ENCODE results near the gene PTPN9.
"Not testable (repeated sequence)": the region's sequence is repeated elsewhere in the genome, so short reads cannot be mapped to it uniquely, and the experiment has no call there.

The PTPN9 gene

GRCh38 chr15:75477094-75477493 lies 102.0 kb downstream of the PTPN9 start:
- H3K4me3 ChIP-seq (ENCODE audit: control insufficient read depth in 1 of 7, extremely low read depth in 1 of 7, insufficient read depth in 4 of 7, low read depth in 2 of 7, low read length in 6 of 7); H3K4me1 ChIP-seq (ENCODE audit: control extremely low read depth in 1 of 4, control insufficient read depth in 4 of 4, insufficient read depth in 4 of 4, low read length in 3 of 4); DNase-seq; H3K9me3 ChIP-seq (ENCODE audit: control extremely low read depth in 1 of 5, control insufficient read depth in 4 of 5, insufficient read depth in 2 of 5, low read depth in 1 of 5, low read length in 4 of 5); H3K27me3 ChIP-seq (replicated peaks in 2 of 5; ENCODE audit: control insufficient read depth in 4 of 5, insufficient read depth in 5 of 5, low read length in 4 of 5); CTCF ChIA-PET; H3K27ac ChIP-seq (ENCODE audit: insufficient read depth in 1 of 2, low read depth in 1 of 2, low read length in 2 of 2, poor library complexity in 1 of 2, severe bottlenecking in 2 of 2); POLR2A ChIA-PET: not testable (repeated sequence)
- H3K36me3 ChIP-seq (ENCODE audit: control insufficient read depth in 4 of 4, insufficient read depth in 4 of 4, low read length in 3 of 4), result peaks cover 7 to 40% (median 25%) of the 10 kb centered on the region in 4 experiments
- 100% methylated on average over 3 of the region's 5 CpGs for WGBS (ENCODE audit: insufficient coverage)

GRCh38 chr15:75468913-75469598 lies 110.1 kb downstream of the PTPN9 start:
- no peak for DNase-seq
- H3K4me3 ChIP-seq (ENCODE audit: control insufficient read depth in 1 of 7, extremely low read depth in 1 of 7, insufficient read depth in 4 of 7, low read depth in 2 of 7, low read length in 6 of 7), result no peak overlapping the region
- H3K36me3 ChIP-seq (ENCODE audit: control insufficient read depth in 4 of 4, insufficient read depth in 4 of 4, low read length in 3 of 4), result peaks cover 9 to 65% (median 48%) of the 10 kb centered on the region in 4 experiments
- 100% methylated on average over 2 of the region's 2 CpGs for WGBS (ENCODE audit: insufficient coverage)
- H3K27me3 ChIP-seq (replicated peaks in 2 of 5; ENCODE audit: control insufficient read depth in 4 of 5, insufficient read depth in 5 of 5, low read length in 4 of 5), result no peaks in the 10 kb centered on the region
- CTCF ChIA-PET, result no interaction called here
- H3K9me3 ChIP-seq (ENCODE audit: control extremely low read depth in 1 of 5, control insufficient read depth in 4 of 5, insufficient read depth in 2 of 5, low read depth in 1 of 5, low read length in 4 of 5), result no peaks in the 10 kb centered on the region
- no peak overlapping the region for H3K27ac ChIP-seq (ENCODE audit: insufficient read depth in 1 of 2, low read depth in 1 of 2, low read length in 2 of 2, poor library complexity in 1 of 2, severe bottlenecking in 2 of 2)
- POLR2A ChIA-PET, result no interaction called here
- peaks cover 0 to 4% (median 0%) of the 10 kb centered on the region in 4 experiments for H3K4me1 ChIP-seq (ENCODE audit: control extremely low read depth in 1 of 4, control insufficient read depth in 4 of 4, insufficient read depth in 4 of 4, low read length in 3 of 4)

- Histone ChIP-seq H3K27me3 (replicated peaks in 2 of 5; ENCODE audit: control insufficient read depth in 4 of 5, insufficient read depth in 5 of 5, low read length in 4 of 5) (no peaks in the 10 kb centered on the region), H3K4me1 (ENCODE audit: control extremely low read depth in 1 of 4, control insufficient read depth in 4 of 4, insufficient read depth in 4 of 4, low read length in 3 of 4) (peaks cover 0 to 16% (median 8%) of the 10 kb centered on the region in 4 experiments), H3K4me3 (ENCODE audit: control insufficient read depth in 1 of 7, extremely low read depth in 1 of 7, insufficient read depth in 4 of 7, low read depth in 2 of 7, low read length in 6 of 7) (no peak overlapping the region), H3K27ac (ENCODE audit: insufficient read depth in 1 of 2, low read depth in 1 of 2, low read length in 2 of 2, poor library complexity in 1 of 2, severe bottlenecking in 2 of 2) (no peak overlapping the region), H3K36me3 (ENCODE audit: control insufficient read depth in 4 of 4, insufficient read depth in 4 of 4, low read length in 3 of 4) (peaks cover 0 to 5% (median 0%) of the 10 kb centered on the region in 4 experiments), H3K9me3 (ENCODE audit: control extremely low read depth in 1 of 5, control insufficient read depth in 4 of 5, insufficient read depth in 2 of 5, low read depth in 1 of 5, low read length in 4 of 5) (no peaks in the 10 kb centered on the region)
- no peak for DNase-seq
- 100% methylated on average over 2 of the region's 4 CpGs for WGBS (ENCODE audit: insufficient coverage)
- ChIA-PET CTCF (interaction anchor here (1.4 kb wide), 1 partner anchor 10 kb away, joined by 3 read pairs; no protein-coding TSS in a partner anchor), POLR2A (no interaction called here)
Observed at GRCh38 chr15:75460646-75461045, 118.5 kb downstream of the PTPN9 start.

- POLR2A ChIA-PET, result interaction anchor here (0.6 kb wide), 2 partner anchors 13 to 41 kb away, joined by 5 read pairs; no protein-coding TSS in a partner anchor
- DNase-seq, result no peak
- CTCF ChIA-PET, result interaction anchor here (1.0 kb wide), 1 partner anchor 118 kb away, joined by 3 read pairs; no protein-coding TSS in a partner anchor
- Histone ChIP-seq H3K4me3 (ENCODE audit: control insufficient read depth in 1 of 7, extremely low read depth in 1 of 7, insufficient read depth in 4 of 7, low read depth in 2 of 7, low read length in 6 of 7) (no peak overlapping the region), H3K9me3 (ENCODE audit: control extremely low read depth in 1 of 5, control insufficient read depth in 4 of 5, insufficient read depth in 2 of 5, low read depth in 1 of 5, low read length in 4 of 5) (no peaks in the 10 kb centered on the region), H3K36me3 (ENCODE audit: control insufficient read depth in 4 of 4, insufficient read depth in 4 of 4, low read length in 3 of 4) (no peaks in the 10 kb centered on the region), H3K27ac (ENCODE audit: insufficient read depth in 1 of 2, low read depth in 1 of 2, low read length in 2 of 2, poor library complexity in 1 of 2, severe bottlenecking in 2 of 2) (no peak overlapping the region), H3K4me1 (ENCODE audit: control extremely low read depth in 1 of 4, control insufficient read depth in 4 of 4, insufficient read depth in 4 of 4, low read length in 3 of 4) (peaks cover 0 to 13% (median 8%) of the 10 kb centered on the region in 4 experiments), H3K27me3 (replicated peaks in 2 of 5; ENCODE audit: control insufficient read depth in 4 of 5, insufficient read depth in 5 of 5, low read length in 4 of 5) (no peaks in the 10 kb centered on the region)
- WGBS (ENCODE audit: insufficient coverage), result 94% methylated on average over 1 of the region's 1 CpG
Observed at GRCh38 chr15:75459581-75459980, 119.5 kb downstream of the PTPN9 start.

GRCh38 chr15:75456710-75457109 lies 122.4 kb downstream of the PTPN9 start:
- H3K4me3 ChIP-seq (ENCODE audit: control insufficient read depth in 1 of 7, extremely low read depth in 1 of 7, insufficient read depth in 4 of 7, low read depth in 2 of 7, low read length in 6 of 7), result peak overlapping the region in 2 of 7 experiments; percentile 92 to 96
- 72% methylated on average over 5 of the region's 6 CpGs for WGBS (ENCODE audit: insufficient coverage)
- H3K36me3 ChIP-seq (ENCODE audit: control insufficient read depth in 4 of 4, insufficient read depth in 4 of 4, low read length in 3 of 4), result no peaks in the 10 kb centered on the region
- peaks cover 0 to 30% (median 23%) of the 10 kb centered on the region in 4 experiments for H3K4me1 ChIP-seq (ENCODE audit: control extremely low read depth in 1 of 4, control insufficient read depth in 4 of 4, insufficient read depth in 4 of 4, low read length in 3 of 4)
- ChIA-PET POLR2A (no interaction called here), CTCF (interaction anchor here (1.1 to 2.2 kb wide), 2 partner anchors 35 to 40 kb away, joined by 3 to 4 read pairs; no protein-coding TSS in a partner anchor)
- no peak overlapping the region for H3K27ac ChIP-seq (ENCODE audit: insufficient read depth in 1 of 2, low read depth in 1 of 2, low read length in 2 of 2, poor library complexity in 1 of 2, severe bottlenecking in 2 of 2)
- H3K9me3 ChIP-seq (ENCODE audit: control extremely low read depth in 1 of 5, control insufficient read depth in 4 of 5, insufficient read depth in 2 of 5, low read depth in 1 of 5, low read length in 4 of 5), result no peaks in the 10 kb centered on the region
- DNase-seq, result peak in 2 of 3 donors; percentile 28 to 40
- no peaks in the 10 kb centered on the region for H3K27me3 ChIP-seq (replicated peaks in 2 of 5; ENCODE audit: control insufficient read depth in 4 of 5, insufficient read depth in 5 of 5, low read length in 4 of 5)

GRCh38 chr15:75455982-75456531 lies 123.1 kb downstream of the PTPN9 start:
- Histone ChIP-seq H3K36me3 (ENCODE audit: control insufficient read depth in 4 of 4, insufficient read depth in 4 of 4, low read length in 3 of 4) (no peaks in the 10 kb centered on the region), H3K4me1 (ENCODE audit: control extremely low read depth in 1 of 4, control insufficient read depth in 4 of 4, insufficient read depth in 4 of 4, low read length in 3 of 4) (peaks cover 0 to 30% (median 23%) of the 10 kb centered on the region in 4 experiments), H3K9me3 (ENCODE audit: control extremely low read depth in 1 of 5, control insufficient read depth in 4 of 5, insufficient read depth in 2 of 5, low read depth in 1 of 5, low read length in 4 of 5) (no peaks in the 10 kb centered on the region), H3K27ac (ENCODE audit: insufficient read depth in 1 of 2, low read depth in 1 of 2, low read length in 2 of 2, poor library complexity in 1 of 2, severe bottlenecking in 2 of 2) (peak overlapping the region; percentile 83 to 93), H3K27me3 (replicated peaks in 2 of 5; ENCODE audit: control insufficient read depth in 4 of 5, insufficient read depth in 5 of 5, low read length in 4 of 5) (no peaks in the 10 kb centered on the region), H3K4me3 (ENCODE audit: control insufficient read depth in 1 of 7, extremely low read depth in 1 of 7, insufficient read depth in 4 of 7, low read depth in 2 of 7, low read length in 6 of 7) (peak overlapping the region; percentile 80 to 96 (median 92))
- 9% methylated on average over 8 of the region's 24 CpGs for WGBS (ENCODE audit: insufficient coverage)
- ChIA-PET POLR2A (interaction anchor here (0.6 kb wide), 2 partner anchors 10 to 196 kb away, joined by 3 to 4 read pairs; no protein-coding TSS in a partner anchor), CTCF (interaction anchor here (0.6 to 1.7 kb wide), 7 partner anchors 9 to 228 kb away, joined by 3 to 5 read pairs (median 4); partner anchors contain the start of gene MAN2C1)
- DNase-seq, result peak; percentile 36 to 80 (median 73)

Measured in common myeloid progenitor, CD34-positive (primary cell).